SH-SY5Y (cell line): Measurements from ENCODE around the gene BACH2.

Experiments
- GATA2 ChIP-seq: IDR thresholded peaks from 2 replicates; pipeline ENCODE4 v1.6.1; 2011; ENCODE audit warnings: mild to moderate bottlenecking, low read depth, low read length
- GATA3 ChIP-seq: IDR thresholded peaks from 2 replicates; pipeline ENCODE4 v1.6.1; 2011; ENCODE audit warnings: low read depth, mild to moderate bottlenecking, low read length, moderate library complexity

DNA sequence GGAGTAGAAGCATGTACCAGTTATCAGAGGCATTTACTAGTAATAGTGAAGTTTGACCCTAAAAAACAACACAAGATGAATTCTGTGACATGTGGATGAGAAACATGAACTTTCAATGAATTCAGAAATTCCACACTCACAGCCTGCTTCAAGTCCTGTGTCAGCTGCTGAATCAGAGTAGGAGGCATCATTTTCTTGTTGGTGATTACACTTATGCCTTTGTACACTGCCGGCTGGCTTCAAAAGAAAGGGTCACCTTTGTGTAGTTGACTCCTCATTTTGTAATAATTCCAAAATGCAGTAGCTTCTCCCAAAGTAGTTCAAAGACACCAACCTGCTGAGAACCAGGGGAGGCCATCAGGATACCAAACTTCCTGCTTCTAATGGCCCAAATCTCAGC is 165.5 kb downstream of the BACH2 start:
- no peak for TF ChIP-seq GATA3
- no peak for TF ChIP-seq GATA2
